ENCODE data around the gene SLC25A20. TPM values are rescaled to one million over a fixed set of nuclear protein-coding genes. Genes with fewer than 3 reads are reported as not detected.
A peak's percentile ranks its signal among the peaks of the same experiment; 100 is the strongest.

SLC25A20 gene
- polyA plus RNA-seq, 3 donors = 43.6 to 60.8 (median 56.1) TPM

- Histone ChIP-seq H4K20me1 (ENCODE audit: insufficient read depth, low read length) (peaks cover 52% of the 10 kb centered on the region), H3K9me3 (replicated peaks in 1 of 2; ENCODE audit: control insufficient read depth in 1 of 2, insufficient read depth in 1 of 2, low read length in 2 of 2) (no peaks in the 10 kb centered on the region), H3K27ac (ENCODE audit: low read depth in 1 of 2, low read length in 2 of 2) (no peak overlapping the region), H3K4me2 (replicated peaks; ENCODE audit: extremely low read depth, low read length, poor library complexity, severe bottlenecking) (no peak overlapping the region), H3K4me1 (ENCODE audit: control insufficient read depth in 1 of 2, insufficient read depth in 2 of 2, low read length in 2 of 2) (peaks cover 7 to 11% of the 10 kb centered on the region in 2 donors), H3K27me3 (ENCODE audit: control insufficient read depth in 2 of 2, insufficient read depth in 2 of 2, low read length in 2 of 2) (no peaks in the 10 kb centered on the region), H3K4me3 (replicated peaks in 1 of 3; ENCODE audit: low read depth in 2 of 3, low read length in 3 of 3) (no peak overlapping the region), H3K36me3 (replicated peaks in 1 of 2; ENCODE audit: control insufficient read depth in 1 of 2, insufficient read depth in 2 of 2, low read length in 2 of 2) (peaks cover 18 to 36% of the 10 kb centered on the region in 2 donors), H3K9ac (ENCODE audit: insufficient read depth, low read length, poor library complexity, severe bottlenecking) (no peak overlapping the region), H3K79me2 (ENCODE audit: insufficient read depth, low read length) (peaks cover 44% of the 10 kb centered on the region), H2AFZ (ENCODE audit: insufficient read depth, low read depth, low read length, poor library complexity, severe bottlenecking) (no peak overlapping the region)
- peaks cover 31 to 53% of the 10 kb centered on the region in 2 donors for H3K36me3 Mint-ChIP-seq
- intact Hi-C loops (cut with micrococcal nuclease) = no loop called here
- H3K9me3 Mint-ChIP-seq = no peaks in the 10 kb centered on the region
- no peak for DNase-seq
- peaks cover 18% of the 10 kb centered on the region for H3K4me1 Mint-ChIP-seq
- peaks cover 0 to 3% (median 0%) of the 10 kb centered on the region in 3 donors for H3K27me3 Mint-ChIP-seq (ENCODE audit: low read depth in 3 of 3)
- TF ChIP-seq CTCF (IDR thresholded peaks at IDR 0.05) = no peak
- H3K27ac Mint-ChIP-seq = peak overlapping the region in 1 of 7 donors; percentile 23
- no peak overlapping the region for H3K4me3 Mint-ChIP-seq
Observed at GRCh38 chr3:48938156-48938555, 39.5 kb upstream of the SLC25A20 start.

- peaks cover 0 to 3% (median 0%) of the 10 kb centered on the region in 3 donors for H3K27me3 Mint-ChIP-seq (ENCODE audit: low read depth in 3 of 3)
- intact Hi-C loops (cut with micrococcal nuclease) = no loop called here
- H3K27ac Mint-ChIP-seq = peak overlapping the region in 5 of 7 donors; percentile 33 to 79 (median 41)
- H3K4me3 Mint-ChIP-seq = no peak overlapping the region
- no peak for TF ChIP-seq CTCF (IDR thresholded peaks at IDR 0.05)
- peaks cover 0 to 2% (median 0%) of the 10 kb centered on the region in 7 donors for H3K9me3 Mint-ChIP-seq
- DNase-seq = peak; percentile 16 to 38 (median 28)
- no peaks in the 10 kb centered on the region for H3K9me3 ChIP-seq (replicated peaks in 1 of 2; ENCODE audit: control insufficient read depth in 1 of 2, insufficient read depth in 1 of 2, low read length in 2 of 2)
- H3K4me3 ChIP-seq (replicated peaks in 1 of 3; ENCODE audit: low read depth in 2 of 3, low read length in 3 of 3) = no peak overlapping the region
- H3K9ac ChIP-seq (ENCODE audit: insufficient read depth, low read length, poor library complexity, severe bottlenecking) = no peak overlapping the region
- H3K4me2 ChIP-seq (replicated peaks; ENCODE audit: extremely low read depth, low read length, poor library complexity, severe bottlenecking) = no peak overlapping the region
- peaks cover 19 to 53% of the 10 kb centered on the region in 2 donors for H3K36me3 ChIP-seq (replicated peaks in 1 of 2; ENCODE audit: control insufficient read depth in 1 of 2, insufficient read depth in 2 of 2, low read length in 2 of 2)
- H3K79me2 ChIP-seq (ENCODE audit: insufficient read depth, low read length) = peaks cover 69% of the 10 kb centered on the region
- H2AFZ ChIP-seq (ENCODE audit: insufficient read depth, low read depth, low read length, poor library complexity, severe bottlenecking) = no peak overlapping the region
- H3K4me1 Mint-ChIP-seq = peaks cover 28% of the 10 kb centered on the region
- H3K27ac ChIP-seq (ENCODE audit: low read depth in 1 of 2, low read length in 2 of 2) = peak overlapping the region in 1 of 2 donors; percentile 43
- peaks cover 35 to 54% of the 10 kb centered on the region in 2 donors for H3K36me3 Mint-ChIP-seq
- 0% methylated on average over 2 of the region's 4 CpGs for WGBS (ENCODE audit: insufficient coverage)
- H3K4me1 ChIP-seq (ENCODE audit: control insufficient read depth in 1 of 2, insufficient read depth in 2 of 2, low read length in 2 of 2) = peaks cover 7 to 11% of the 10 kb centered on the region in 2 donors
- no peaks in the 10 kb centered on the region for H3K27me3 ChIP-seq (ENCODE audit: control insufficient read depth in 2 of 2, insufficient read depth in 2 of 2, low read length in 2 of 2)
- peaks cover 76% of the 10 kb centered on the region for H4K20me1 ChIP-seq (ENCODE audit: insufficient read depth, low read length)
Observed at GRCh38 chr3:48935530-48935929, 36.8 kb upstream of the SLC25A20 start.

Measured in CD14-positive monocyte (primary cell).